ENCODE results near the gene TASOR. TPM values are rescaled to one million over a fixed set of nuclear protein-coding genes. Genes with fewer than 3 reads are reported as not detected.

Gene TASOR
- total RNA-seq, 4 donors from 2014 or later = 40.0 to 81.7 (median 52.4) TPM

GRCh38 chr3:56655709-56656108 is 27.4 kb downstream of the TASOR start:
- peaks cover 71% of the 10 kb centered on the region for H3K36me3 ChIP-seq
- no peak overlapping the region for H3K27ac ChIP-seq
- 85% methylated on average over 1 of the region's 1 CpG for WGBS
- no peaks in the 10 kb centered on the region for H3K4me1 ChIP-seq
- H3K4me3 ChIP-seq = no peak overlapping the region
- H3K9me3 ChIP-seq = no peaks in the 10 kb centered on the region
- H3K27me3 ChIP-seq = no peaks in the 10 kb centered on the region
- no peak for DNase-seq (ENCODE audit: low spot score in 2 of 2)
- TF ChIP-seq POLR2AphosphoS5 (IDR thresholded peaks at IDR 0.05) = no peak
- TF ChIP-seq CTCF (IDR thresholded peaks at IDR 0.05) = no peak
- no peak for TF ChIP-seq POLR2A (IDR thresholded peaks at IDR 0.05)
- TF ChIP-seq EP300 (IDR thresholded peaks at IDR 0.05) = no peak

GRCh38 chr3:56654460-56654859 is 28.6 kb downstream of the TASOR start:
- no peak for TF ChIP-seq CTCF (IDR thresholded peaks at IDR 0.05)
- TF ChIP-seq POLR2A (IDR thresholded peaks at IDR 0.05) = no peak
- no peak for TF ChIP-seq EP300 (IDR thresholded peaks at IDR 0.05)
- H3K36me3 ChIP-seq = peaks cover 62% of the 10 kb centered on the region
- WGBS = 81% methylated on average over 1 of the region's 1 CpG

GRCh38 chr3:56645407-56645806 is 37.7 kb downstream of the TASOR start:
- no peak for DNase-seq (ENCODE audit: low spot score in 2 of 2)
- peaks cover 74% of the 10 kb centered on the region for H3K36me3 ChIP-seq
- no peaks in the 10 kb centered on the region for H3K27me3 ChIP-seq
- WGBS = 95% methylated on average over 2 of the region's 2 CpGs
- no peaks in the 10 kb centered on the region for H3K4me1 ChIP-seq
- H3K27ac ChIP-seq = no peak overlapping the region
- H3K9me3 ChIP-seq = no peaks in the 10 kb centered on the region
- no peak overlapping the region for H3K4me3 ChIP-seq
- TF ChIP-seq POLR2A (IDR thresholded peaks at IDR 0.05) (no peak), CTCF (IDR thresholded peaks at IDR 0.05) (no peak), POLR2AphosphoS5 (IDR thresholded peaks at IDR 0.05) (no peak), EP300 (IDR thresholded peaks at IDR 0.05) (no peak)

More at GRCh38 chr3:56654460-56654859, 28.6 kb downstream of the TASOR start:
- H3K9me3 ChIP-seq = no peaks in the 10 kb centered on the region
- no peak overlapping the region for H3K27ac ChIP-seq
- DNase-seq (ENCODE audit: low spot score in 2 of 2) = no peak
- H3K4me3 ChIP-seq = no peak overlapping the region
- H3K27me3 ChIP-seq = no peaks in the 10 kb centered on the region
- H3K4me1 ChIP-seq = no peaks in the 10 kb centered on the region

GRCh38 chr3:56633602-56634535 is 49.2 kb downstream of the TASOR start:
- H3K36me3 ChIP-seq = peaks cover 60% of the 10 kb centered on the region
- TF ChIP-seq POLR2AphosphoS5 (IDR thresholded peaks at IDR 0.05) = no peak
- no peak for TF ChIP-seq POLR2A (IDR thresholded peaks at IDR 0.05)
- TF ChIP-seq CTCF (IDR thresholded peaks at IDR 0.05) = no peak
- TF ChIP-seq EP300 (IDR thresholded peaks at IDR 0.05) = no peak
- 88% methylated on average over 9 of the region's 9 CpGs for WGBS

More at GRCh38 chr3:56633602-56634535, 49.2 kb downstream of the TASOR start:
- Histone ChIP-seq H3K27ac (no peak overlapping the region), H3K27me3 (no peaks in the 10 kb centered on the region), H3K4me1 (no peaks in the 10 kb centered on the region), H3K9me3 (no peaks in the 10 kb centered on the region), H3K4me3 (no peak overlapping the region)
- no peak for DNase-seq (ENCODE audit: low spot score in 2 of 2)

Other genes starting within 250 kb of the TASOR start
- gene ERC2, start 214.8 kb downstream of the TASOR start, total RNA-seq = under 1 TPM in 1 of 4 donors, not detected in 3; 0.21 TPM
- gene CCDC66, start 126.1 kb downstream of the TASOR start, total RNA-seq = 10 to 100 TPM; 17.2 to 50.8 (median 24.9) TPM
- 10 to 100 TPM; 16.3 to 23.0 (median 19.8) TPM for gene ARHGEF3, start 118.7 kb upstream of the TASOR start, total RNA-seq